Stimulated activated CD8-positive, alpha-beta memory T cell treated with anti-CD3 and anti-CD28 coated beads, Interleukin-7, amount 100 ng/mL, for 48 hours (primary cell): Measurements from ENCODE around the gene SCLT1.

Experiments used
- DNase-seq, 2 donors: peaks; one replicate each; pipeline ENCODE4 v3.0.0-alpha.2; 2020; ENCODE audit warnings: low read depth in 1 of 2; ENCODE audit errors: extremely low read depth in 1 of 2

Gene SCLT1

GRCh38 chr4:128879283-128879682 lies 214.1 kb downstream of the SCLT1 start:
- DNase-seq, result no peak

- DNase-seq, result no peak
These were observed 215.4 kb downstream of the SCLT1 start for GRCh38 chr4:128877934-128878333.

- DNase-seq, result no peak
These were observed 217.1 kb downstream of the SCLT1 start for GRCh38 chr4:128876200-128876599.

GRCh38 chr4:128871948-128872347 lies 221.4 kb downstream of the SCLT1 start:
- no peak for DNase-seq

- no peak for DNase-seq
These were observed 223.4 kb downstream of the SCLT1 start for GRCh38 chr4:128869776-128870509.

- DNase-seq, result no peak
These were observed 224.6 kb downstream of the SCLT1 start for GRCh38 chr4:128868758-128869157.

GRCh38 chr4:128866691-128867090 lies 226.6 kb downstream of the SCLT1 start:
- DNase-seq, result no peak

GRCh38 chr4:128866269-128866668 lies 227.1 kb downstream of the SCLT1 start:
- DNase-seq, result no peak

GRCh38 chr4:128865132-128865531 lies 228.2 kb downstream of the SCLT1 start:
- no peak for DNase-seq

- no peak for DNase-seq
These were observed 229.8 kb downstream of the SCLT1 start for GRCh38 chr4:128863312-128864075.

- no peak for DNase-seq
These were observed 230.6 kb downstream of the SCLT1 start for GRCh38 chr4:128862608-128863311.

- DNase-seq, result no peak
These were observed 231.4 kb downstream of the SCLT1 start for GRCh38 chr4:128861856-128862518.

- no peak for DNase-seq
These were observed 233.3 kb downstream of the SCLT1 start for GRCh38 chr4:128859887-128860677.

- DNase-seq, result no peak
These were observed 234.3 kb downstream of the SCLT1 start for GRCh38 chr4:128858879-128859671.

- no peak for DNase-seq
These were observed 237.1 kb downstream of the SCLT1 start for GRCh38 chr4:128856246-128856645.

GRCh38 chr4:128855621-128856020 lies 237.7 kb downstream of the SCLT1 start:
- no peak for DNase-seq

GRCh38 chr4:128854433-128854832 lies 238.9 kb downstream of the SCLT1 start:
- no peak for DNase-seq

GRCh38 chr4:128853741-128854140 lies 239.6 kb downstream of the SCLT1 start:
- no peak for DNase-seq

GRCh38 chr4:128850252-128850651 lies 243.1 kb downstream of the SCLT1 start:
- no peak for DNase-seq

GRCh38 chr4:128848461-128848860 lies 244.9 kb downstream of the SCLT1 start:
- DNase-seq, result no peak
